Measurements from ENCODE around the gene SAMD3.
"Not testable (repeated sequence)": the region's sequence is repeated elsewhere in the genome, so short reads cannot be mapped to it uniquely, and the experiment has no call there.

Gene SAMD3

DNA sequence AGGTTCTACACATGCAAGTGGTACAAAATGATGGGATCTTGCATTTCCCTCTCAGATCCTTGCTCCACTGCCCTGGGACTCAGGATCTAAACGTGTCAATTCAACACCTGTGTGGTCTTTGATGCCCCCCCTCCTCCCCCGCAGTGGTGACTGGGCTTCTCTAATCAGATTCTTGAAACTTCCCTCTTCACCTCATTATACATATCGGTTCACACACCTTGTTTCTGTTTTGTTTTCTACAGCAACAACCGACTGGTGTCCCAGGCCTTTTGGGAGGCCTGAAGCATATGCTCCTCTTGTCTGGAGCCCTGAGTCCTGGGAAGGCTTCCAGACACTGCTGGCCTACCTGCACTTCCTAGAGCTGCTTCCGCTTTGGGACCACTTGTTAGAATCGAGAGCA is 20.0 kb downstream of the SAMD3 start:
- POLR2A ChIA-PET, result no interaction called here
- CTCF ChIA-PET, result interaction anchor here (1.1 to 1.7 kb wide), 3 partner anchors 11 to 31 kb away, joined by 3 to 4 read pairs (median 4); no protein-coding TSS in a partner anchor
- TF ChIP-seq, protein P1, sequence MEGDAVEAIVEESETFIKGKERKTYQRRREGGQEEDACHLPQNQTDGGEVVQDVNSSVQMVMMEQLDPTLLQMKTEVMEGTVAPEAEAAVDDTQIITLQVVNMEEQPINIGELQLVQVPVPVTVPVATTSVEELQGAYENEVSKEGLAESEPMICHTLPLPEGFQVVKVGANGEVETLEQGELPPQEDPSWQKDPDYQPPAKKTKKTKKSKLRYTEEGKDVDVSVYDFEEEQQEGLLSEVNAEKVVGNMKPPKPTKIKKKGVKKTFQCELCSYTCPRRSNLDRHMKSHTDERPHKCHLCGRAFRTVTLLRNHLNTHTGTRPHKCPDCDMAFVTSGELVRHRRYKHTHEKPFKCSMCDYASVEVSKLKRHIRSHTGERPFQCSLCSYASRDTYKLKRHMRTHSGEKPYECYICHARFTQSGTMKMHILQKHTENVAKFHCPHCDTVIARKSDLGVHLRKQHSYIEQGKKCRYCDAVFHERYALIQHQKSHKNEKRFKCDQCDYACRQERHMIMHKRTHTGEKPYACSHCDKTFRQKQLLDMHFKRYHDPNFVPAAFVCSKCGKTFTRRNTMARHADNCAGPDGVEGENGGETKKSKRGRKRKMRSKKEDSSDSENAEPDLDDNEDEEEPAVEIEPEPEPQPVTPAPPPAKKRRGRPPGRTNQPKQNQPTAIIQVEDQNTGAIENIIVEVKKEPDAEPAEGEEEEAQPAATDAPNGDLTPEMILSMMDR (IDR thresholded peaks at IDR 0.05; ENCODE audit: control extremely low read depth, extremely low read depth, low read depth, missing control alignments), result no peak
- peak; percentile 27 for DNase-seq (ENCODE audit: extremely low spot score)

DNA sequence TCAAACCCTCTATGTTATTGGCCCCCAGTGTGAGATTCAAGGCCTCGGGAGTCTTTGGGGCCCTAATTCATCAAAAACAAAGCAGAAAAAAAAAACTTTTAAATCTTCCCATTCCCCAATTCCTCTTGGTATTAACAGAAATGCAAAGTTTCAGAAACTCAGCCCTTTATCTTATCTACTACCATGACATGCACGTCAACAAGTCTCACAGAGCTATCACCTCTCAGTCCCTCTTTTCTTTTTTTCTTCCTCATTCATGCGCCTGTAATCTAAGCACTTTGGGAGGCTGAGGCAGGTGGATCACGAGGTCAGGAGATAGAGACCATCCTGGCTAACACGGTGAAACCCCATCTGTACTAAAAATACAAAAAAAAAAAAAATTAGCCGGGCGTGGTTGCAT is 22.7 kb downstream of the SAMD3 start:
- ChIA-PET CTCF (no interaction called here), POLR2A (no interaction called here)
- no peak for DNase-seq (ENCODE audit: extremely low spot score)
- TF ChIP-seq, protein P1 (IDR thresholded peaks at IDR 0.05; ENCODE audit: control extremely low read depth, extremely low read depth, low read depth, missing control alignments), result no peak

DNA sequence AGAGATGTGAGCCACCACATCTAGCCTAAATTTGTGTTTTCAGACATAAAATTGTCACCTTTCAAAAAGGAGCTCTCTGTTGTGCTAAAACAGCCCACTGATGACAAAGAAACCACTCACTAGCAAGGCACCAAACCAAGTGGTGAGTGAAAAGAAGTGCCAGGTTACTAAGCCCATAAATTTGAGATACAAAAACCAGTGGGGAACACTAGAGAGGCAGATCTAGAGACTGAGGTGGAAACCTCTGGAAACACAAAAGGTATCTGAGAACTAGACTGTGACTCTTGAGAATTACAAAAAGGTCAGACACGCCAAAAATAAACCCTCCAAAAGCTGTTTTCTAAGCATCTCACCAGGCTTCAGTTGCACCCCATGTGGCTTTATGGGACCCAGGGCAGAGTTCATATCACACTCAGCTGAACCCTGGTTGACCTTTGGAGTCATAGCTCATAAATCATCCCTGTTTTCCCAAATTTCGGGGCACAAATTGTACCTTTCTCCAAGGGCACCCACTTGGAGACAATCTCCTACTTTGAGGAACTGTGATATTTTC is 24.2 kb downstream of the SAMD3 start:
- CTCF ChIA-PET, result interaction anchor here (1.4 kb wide), 1 partner anchor 95 kb away, joined by 3 read pairs; no protein-coding TSS in a partner anchor
- POLR2A ChIA-PET, result no interaction called here
- no peak for DNase-seq (ENCODE audit: extremely low spot score)
- TF ChIP-seq, protein P1 (IDR thresholded peaks at IDR 0.05; ENCODE audit: control extremely low read depth, extremely low read depth, low read depth, missing control alignments), result no peak

DNA sequence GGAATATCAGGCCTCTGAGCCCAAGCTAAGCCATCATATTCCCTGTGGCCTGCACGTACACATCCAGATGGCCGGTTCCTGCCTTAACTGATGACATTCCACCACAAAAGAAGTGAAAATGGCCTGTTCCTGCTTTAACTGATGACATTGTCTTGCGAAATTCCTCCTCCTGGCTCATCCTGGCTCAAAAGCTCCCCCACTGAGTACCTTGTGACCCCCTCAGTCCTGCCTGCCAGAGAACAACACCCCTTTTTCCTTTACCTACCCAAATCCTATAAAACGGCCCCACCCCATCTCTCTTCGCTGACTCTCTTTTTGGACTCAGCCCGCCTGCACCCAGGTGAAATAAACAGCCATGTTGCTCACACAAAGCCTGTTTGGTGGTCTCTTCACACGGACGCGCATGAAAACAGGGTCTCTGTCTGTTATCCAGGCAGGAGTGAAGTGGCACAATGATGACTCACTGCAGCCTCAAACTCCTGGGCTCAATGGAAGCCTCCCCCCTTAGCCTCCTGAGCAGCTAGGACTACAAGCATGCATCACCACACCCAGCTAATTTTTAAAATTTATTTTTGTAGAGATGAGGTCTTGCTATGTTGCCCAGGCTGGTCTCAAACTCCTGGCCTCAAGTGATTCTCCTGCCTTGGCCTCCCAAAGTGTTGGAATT is 24.8 kb downstream of the SAMD3 start:
- DNase-seq (ENCODE audit: extremely low spot score); POLR2A ChIA-PET: not testable (repeated sequence)
- CTCF ChIA-PET, result interaction anchor here (1.4 kb wide), 1 partner anchor 96 kb away, joined by 3 read pairs; no protein-coding TSS in a partner anchor

DNA sequence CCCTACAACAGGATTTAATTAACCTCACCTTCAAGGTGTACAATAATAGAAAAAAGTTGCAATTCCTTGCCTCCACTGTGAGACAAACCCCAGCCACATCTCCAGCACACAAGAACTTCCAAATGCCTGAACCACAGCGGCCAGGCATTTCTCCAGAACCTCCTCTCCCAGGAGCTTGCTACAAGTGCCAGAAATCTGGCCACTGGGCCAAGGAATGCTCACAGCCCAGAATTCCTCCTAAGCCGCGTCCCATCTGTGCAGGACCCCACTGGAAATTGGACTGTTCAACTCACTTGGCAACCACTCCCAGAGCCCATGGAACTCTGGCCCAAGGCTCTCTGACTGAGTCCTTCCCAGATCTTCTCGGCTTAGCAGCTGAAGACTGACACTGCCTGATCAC is 28.3 kb downstream of the SAMD3 start:
- DNase-seq (ENCODE audit: extremely low spot score); CTCF ChIA-PET; POLR2A ChIA-PET: not testable (repeated sequence)

DNA sequence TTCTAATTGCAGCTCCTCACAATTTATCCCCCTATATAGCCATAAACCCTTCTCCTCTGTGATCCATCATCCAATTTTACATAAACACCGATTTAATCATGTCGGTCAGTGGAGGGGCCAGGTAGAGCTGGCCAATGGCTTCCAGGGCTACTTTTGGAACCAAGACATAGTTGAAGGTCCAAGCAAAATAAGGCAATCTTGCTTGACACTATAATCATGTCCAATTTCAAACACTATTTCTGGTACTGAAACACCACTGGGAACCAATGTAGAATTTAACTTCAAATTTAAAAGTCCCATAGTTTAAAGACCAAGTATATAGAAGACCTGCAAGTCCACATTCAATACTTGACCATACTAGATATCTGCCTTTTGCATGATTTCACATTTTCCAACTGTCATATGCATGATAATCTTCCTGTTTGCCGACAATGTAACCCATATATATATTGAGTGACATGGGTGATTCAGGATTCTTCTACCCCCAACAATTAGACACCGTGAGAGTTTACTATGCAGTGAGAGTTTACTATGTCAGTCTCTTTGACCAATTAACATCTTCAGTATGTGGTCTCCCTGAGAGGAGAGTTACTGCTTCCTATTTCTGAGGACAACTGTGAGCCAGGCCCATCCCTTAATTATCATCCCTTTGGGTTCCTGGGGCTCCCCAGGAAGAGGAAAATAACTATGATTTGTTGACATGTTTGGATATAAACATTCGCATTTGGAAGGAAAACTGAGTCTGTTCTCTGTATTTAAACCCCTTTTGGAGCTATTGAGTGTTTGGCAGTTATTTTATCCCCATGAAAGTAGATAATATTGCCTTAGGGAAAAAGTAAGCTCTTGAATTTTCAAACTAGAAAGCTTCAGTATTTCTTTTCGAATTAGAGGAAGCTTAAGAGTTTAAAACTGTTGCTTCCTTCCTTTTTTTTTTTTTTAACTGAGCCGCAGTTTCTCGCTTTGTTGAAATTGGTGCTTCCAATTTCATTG is 31.8 kb downstream of the SAMD3 start:
- TF ChIP-seq, protein P1 (IDR thresholded peaks at IDR 0.05; ENCODE audit: control extremely low read depth, extremely low read depth, low read depth, missing control alignments), result no peak
- ChIA-PET POLR2A (no interaction called here), CTCF (interaction anchor here (1.5 kb wide), 1 partner anchor 51 kb away, joined by 3 read pairs; no protein-coding TSS in a partner anchor)
- no peak for DNase-seq (ENCODE audit: extremely low spot score)

DNA sequence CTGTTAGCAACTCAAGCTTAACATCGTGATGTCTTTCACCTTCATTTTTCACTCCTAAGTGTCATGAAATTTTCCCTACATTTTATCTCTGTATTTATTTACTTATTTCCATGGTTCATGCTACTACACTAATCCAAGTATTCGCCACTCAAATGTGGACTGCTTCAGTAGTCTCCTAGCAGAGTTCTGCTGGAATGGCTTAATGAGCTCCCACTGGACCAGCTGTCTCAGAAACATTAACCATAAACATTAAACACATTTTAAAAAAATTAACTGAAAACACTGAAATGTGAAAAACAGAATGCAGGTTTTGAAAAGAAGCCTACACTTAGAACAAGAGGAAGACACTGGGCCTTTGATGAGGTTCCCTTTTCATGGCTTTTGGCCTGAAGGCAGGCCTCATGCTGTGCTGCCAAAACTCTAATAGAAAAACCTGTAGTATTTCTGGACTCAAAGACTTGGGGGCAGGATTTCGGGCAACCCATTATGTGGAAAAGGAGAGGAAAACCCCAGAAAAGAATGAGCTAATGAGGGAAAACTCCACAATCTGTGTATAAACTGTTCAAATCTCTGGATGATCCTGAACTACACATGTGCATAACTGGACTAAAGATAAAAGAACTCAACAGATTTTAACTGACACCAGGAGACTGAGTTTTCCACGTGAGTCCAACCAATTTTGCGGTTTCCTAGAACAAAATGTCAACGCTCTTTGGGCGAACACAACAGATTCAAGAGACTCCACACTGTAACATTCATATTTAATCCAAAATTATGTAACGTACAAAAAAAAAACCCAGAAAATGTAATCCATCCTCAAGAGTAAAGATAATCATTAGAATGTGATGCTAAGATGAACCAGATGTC is 33.0 kb downstream of the SAMD3 start:
- no peak for DNase-seq (ENCODE audit: extremely low spot score)
- POLR2A ChIA-PET, result no interaction called here
- TF ChIP-seq, protein P1 (IDR thresholded peaks at IDR 0.05; ENCODE audit: control extremely low read depth, extremely low read depth, low read depth, missing control alignments), result no peak
- CTCF ChIA-PET, result interaction anchor here (1.5 kb wide), 1 partner anchor 53 kb away, joined by 3 read pairs; no protein-coding TSS in a partner anchor
